Measurements from ENCODE around the gene RHOA. TPM values are rescaled to one million over a fixed set of nuclear protein-coding genes. Genes with fewer than 3 reads are reported as not detected.

The RHOA gene
- total RNA-seq, 4 donors from 2014 or later: 534 to 619 (median 593) TPM

- TF ChIP-seq CTCF (IDR thresholded peaks at IDR 0.05; ENCODE audit: low read depth): no peak
Measured at GRCh38 chr3:49358217-49358883, 53.4 kb downstream of the RHOA start, which contains the start of gene GPX1. Gene GPX1 (minus strand): TSS chr3:49358353. CDS start chr3:49358278, 75 bp downstream.

DNA sequence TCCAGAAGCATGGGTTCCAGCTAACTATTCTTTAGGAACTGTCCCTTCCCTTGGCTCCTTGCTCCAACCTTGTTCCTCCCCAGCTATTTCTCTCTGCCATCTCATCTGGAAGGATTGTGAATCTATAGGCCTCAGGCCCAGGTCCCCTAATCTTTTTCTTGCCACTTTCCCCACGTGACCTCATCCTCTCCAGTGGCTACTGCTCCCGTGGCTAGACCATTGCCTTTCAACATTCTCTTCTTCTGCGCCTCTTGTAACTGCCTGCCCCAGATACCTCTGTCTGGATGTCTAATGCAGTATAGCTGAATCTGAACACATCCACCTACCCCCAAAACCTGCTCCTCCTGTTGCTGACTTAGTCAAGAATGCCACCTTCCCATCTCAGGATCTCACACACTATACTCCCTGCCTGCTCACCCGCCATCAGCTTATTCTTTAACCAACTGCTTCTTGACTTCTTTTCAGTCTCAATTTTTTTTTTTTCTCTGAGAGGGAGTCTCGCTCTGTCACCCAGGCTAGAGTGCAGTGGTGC lies 58.8 kb downstream of the RHOA start:
- no peak for TF ChIP-seq CTCF (IDR thresholded peaks at IDR 0.05; ENCODE audit: low read depth)

- no peak for TF ChIP-seq CTCF (IDR thresholded peaks at IDR 0.05; ENCODE audit: low read depth)
Measured at GRCh38 chr3:49352281-49352680, 59.5 kb downstream of the RHOA start.

DNA sequence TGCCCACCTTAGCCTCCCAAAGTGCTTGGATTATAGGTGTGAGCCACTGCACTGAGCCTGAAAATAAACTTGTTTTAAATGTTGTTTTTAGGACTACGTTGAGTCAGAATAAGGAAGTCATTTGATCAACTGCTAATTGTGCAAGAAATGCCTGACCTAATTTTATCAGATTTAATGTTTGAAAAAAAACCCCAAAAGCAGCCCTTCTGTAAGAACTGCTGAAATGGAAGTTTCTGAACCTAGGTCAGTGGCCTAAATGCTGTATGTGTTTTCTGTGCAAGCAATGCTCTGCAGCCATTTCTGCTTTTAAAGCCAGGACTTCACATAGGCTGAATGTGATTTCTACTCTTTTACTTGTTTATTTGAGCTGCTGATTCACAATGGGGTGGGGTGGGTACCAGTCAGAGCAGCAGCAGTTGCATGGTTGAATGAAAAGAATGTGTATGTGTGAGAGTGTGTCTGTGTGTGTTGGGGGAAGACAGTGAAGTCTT lies 60.2 kb downstream of the RHOA start:
- no peak for TF ChIP-seq CTCF (IDR thresholded peaks at IDR 0.05; ENCODE audit: low read depth)

- TF ChIP-seq CTCF (IDR thresholded peaks at IDR 0.05; ENCODE audit: low read depth): no peak
Measured at GRCh38 chr3:49349348-49350114, 62.2 kb downstream of the RHOA start.

- TF ChIP-seq CTCF (IDR thresholded peaks at IDR 0.05; ENCODE audit: low read depth): no peak
Measured at GRCh38 chr3:49346797-49347251, 65.0 kb downstream of the RHOA start.

- TF ChIP-seq CTCF (IDR thresholded peaks at IDR 0.05; ENCODE audit: low read depth): no peak
Measured at GRCh38 chr3:49343163-49343562, 68.6 kb downstream of the RHOA start.

Measured in subcutaneous adipose tissue (tissue), 4 donors.